GM12878 (cell line): ENCODE data around the gene INPP4B.

ENCODE experiments used
- BHLHE40 ChIP-seq, 2 experiments: fragments of 450-650 bp in 1 of 2; IDR thresholded peaks; 2 replicates each; pipeline ENCODE4 v1.6.1; 2011 to 2017; ENCODE audit warnings: low read depth in 2 of 2, borderline replicate concordance in 1 of 2, improper control_type of control experiment in 1 of 2, low read length in 1 of 2, mild to moderate bottlenecking in 1 of 2
- CTCF ChIP-seq, 3 experiments: IDR thresholded peaks in 2 of 3; conservative IDR thresholded peaks in 1 of 3; 2 replicates each; pipeline ENCODE4 v1.5.1; 2011; ENCODE audit warnings: low read depth in 3 of 3, low read length in 3 of 3, mild to moderate bottlenecking in 3 of 3, control low read depth in 2 of 3, moderate library complexity in 2 of 3, inconsistent platforms in 1 of 3, mixed read lengths in 1 of 3; ENCODE audit not compliant: control insufficient read depth in 2 of 3, insufficient read depth in 1 of 3; ENCODE audit errors: extremely low read depth in 1 of 3
- POLR2A ChIP-seq: IDR thresholded peaks from 2 replicates; pipeline ENCODE4 v1.6.1; 2011; ENCODE audit warnings: low read depth, mild to moderate bottlenecking, low read length
- RAD21 ChIP-seq: IDR thresholded peaks from 2 replicates; pipeline ENCODE4 v1.6.1; 2011; ENCODE audit warnings: mild to moderate bottlenecking, low read depth, low read length, moderate library complexity; ENCODE audit not compliant: insufficient read depth
- SPI1 ChIP-seq: IDR thresholded peaks from 2 replicates; pipeline ENCODE4 v1.6.1; 2011; ENCODE audit warnings: low read depth, mild to moderate bottlenecking, low read length, moderate library complexity, borderline replicate concordance; ENCODE audit not compliant: insufficient read depth

DNA sequence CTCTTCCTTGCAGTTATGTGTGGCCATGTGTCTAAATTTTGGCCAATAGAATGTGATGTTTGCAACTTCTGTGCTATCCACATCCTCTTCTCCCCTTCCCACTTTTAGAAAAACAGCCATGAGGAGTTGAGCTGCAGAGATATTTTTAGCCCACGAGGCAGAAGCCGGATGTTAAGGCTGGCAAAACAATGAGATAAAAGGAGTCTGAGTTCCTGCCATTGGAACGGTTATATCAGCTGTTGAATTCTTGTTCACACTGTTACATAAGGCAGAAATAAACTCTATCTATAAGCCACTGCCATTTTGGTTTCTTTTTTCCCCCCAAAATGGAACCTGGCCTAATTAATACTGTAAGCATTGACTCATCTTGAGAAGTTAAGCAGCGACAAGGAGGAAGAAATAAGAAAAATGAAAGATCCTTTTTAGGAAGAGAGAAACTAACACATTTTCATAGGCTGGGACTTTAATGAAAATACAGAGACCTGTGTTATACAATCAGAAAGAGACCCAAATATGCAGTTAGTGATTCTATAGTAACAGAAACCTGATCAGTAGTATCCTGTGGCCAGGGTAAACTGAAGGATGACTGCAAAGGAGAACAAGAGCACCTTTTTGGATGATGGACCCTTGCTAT is 200.5 kb downstream of the INPP4B start:
- TF ChIP-seq BHLHE40 (IDR thresholded peaks at IDR 0.05; ENCODE audit: borderline replicate concordance in 1 of 2, low read depth in 2 of 2, low read length in 1 of 2) = no peak
- no peak for TF ChIP-seq CTCF (IDR thresholded peaks at IDR 0.05 in 2 of 3, conservative IDR thresholded peaks at IDR 0.05 in 1 of 3; ENCODE audit: control insufficient read depth in 2 of 3, extremely low read depth in 1 of 3, insufficient read depth in 1 of 3, low read depth in 3 of 3, low read length in 3 of 3)
- TF ChIP-seq SPI1 = no peak
- no peak for TF ChIP-seq RAD21
- TF ChIP-seq POLR2A = no peak
